HCT116 (cell line): ENCODE data around the gene LZTR1. TPM values are rescaled to one million over a fixed set of nuclear protein-coding genes. Genes with fewer than 3 reads are reported as not detected.

ENCODE experiments used
- ATAC-seq: fragments of 200-7000 bp; cut with Tn5 transposase; 2 replicates; pipeline ENCODE4 v1.9.1; 2020; ENCODE audit warnings: mild to moderate bottlenecking, moderate library complexity
- BruUV-seq: library from RNA; stranded (reverse); fragments of 400-500 nt; replicated peaks from 2 replicates; lab custom pipeline; 2021; lab: Mats Ljungman, UMichigan
- CTCF ChIA-PET: fragments of 300-600 bp; sonication (Branson Sonifier 250); formaldehyde crosslinking; loops from one replicate; lab custom pipeline; 2021; ENCODE audit warnings: antibody characterized with exemption; lab: Charles Lee
- POLR2A ChIA-PET: fragments of 300-600, 350-600 bp; sonication (Branson Sonifier 250); formaldehyde crosslinking; loops from one replicate; lab custom pipeline; 2021; ENCODE audit warnings: antibody characterized with exemption; lab: Charles Lee
- RAD21 ChIA-PET, 2 experiments: fragments of 300-600 bp; sonication (Branson Sonifier 250); formaldehyde crosslinking; loops; one replicate each; lab custom pipeline; 2023; ENCODE audit warnings: low total read pairs in 2 of 2; ENCODE audit not compliant: uncharacterized antibody in 2 of 2, unreplicated experiment in 2 of 2, low non-redundant PET in 1 of 2; lab: Charles Lee
- DNase-seq: peaks from one replicate; pipeline ENCODE4 v3.0.0-alpha.2; 2010; ENCODE audit warnings: low read depth, low spot score
- H2AFZ ChIP-seq: fragments of 200-600 bp; shearing (Covaris generic), sonication (generic); 2 replicates; pipeline ENCODE4 v1.6.1; 2017; ENCODE audit warnings: low read depth, mixed run types, mixed read lengths, antibody characterized with exemption, low read length; ENCODE audit not compliant: poor library complexity, severe bottlenecking
- H3K27ac ChIP-seq: 2 replicates; pipeline ENCODE4 v1.5.1; 2012; ENCODE audit warnings: low read depth, low read length
- H3K27me3 ChIP-seq: fragments of 200-600 bp; sonication (generic); 2 replicates; pipeline ENCODE4 v1.6.1; 2016; ENCODE audit warnings: mixed run types, low read length, mixed read lengths; ENCODE audit not compliant: insufficient read depth
- H3K36me3 ChIP-seq, 2 experiments: fragments of 200-500 bp in 1 of 2; fragments of 200-600 bp in 1 of 2; sonication (Bioruptor generic) in 1 of 2; sonication (generic) in 1 of 2; 2 replicates each; pipeline versions ENCODE4 v1.5.1 to v1.6.1; 2014 to 2016; ENCODE audit warnings: low read length in 2 of 2, inconsistent platforms in 1 of 2, mixed read lengths in 1 of 2, mixed run types in 1 of 2; ENCODE audit not compliant: insufficient read depth in 2 of 2, control insufficient read depth in 1 of 2
- H3K4me1 ChIP-seq, 2 experiments: fragments of 200-600 bp in 1 of 2; sonication (generic) in 1 of 2; 2 replicates each; pipeline versions ENCODE4 v1.5.1 to v1.6.1; 2012 to 2017; ENCODE audit warnings: low read length in 2 of 2, inconsistent platforms in 1 of 2, mild to moderate bottlenecking in 1 of 2, mixed read lengths in 1 of 2, mixed run types in 1 of 2, moderate library complexity in 1 of 2; ENCODE audit not compliant: insufficient read depth in 2 of 2, control insufficient read depth in 1 of 2
- H3K4me2 ChIP-seq: fragments of 200-600 bp; sonication (generic); 2 replicates; pipeline ENCODE4 v1.6.1; 2017; ENCODE audit warnings: mixed run types, low read length, mixed read lengths
- H3K4me3 ChIP-seq, 2 experiments: fragments of 200-600 bp in 1 of 2; sonication (generic) in 1 of 2; replicated peaks in 1 of 2; 2 replicates each; pipeline ENCODE4 v1.5.1; 2011 to 2016; ENCODE audit warnings: low read length in 2 of 2, control low read depth in 1 of 2, low read depth in 1 of 2, mild to moderate bottlenecking in 1 of 2, mixed read lengths in 1 of 2, mixed run types in 1 of 2
- H3K79me2 ChIP-seq: fragments of 200-600 bp; sonication (generic); 2 replicates; pipeline ENCODE4 v1.6.1; 2017; ENCODE audit warnings: mild to moderate bottlenecking, mixed run types, low read length, moderate library complexity, mixed read lengths; ENCODE audit not compliant: insufficient read depth
- H3K9ac ChIP-seq: fragments of 200-600 bp; sonication (generic); 2 replicates; pipeline ENCODE4 v1.6.1; 2016; ENCODE audit warnings: low read length, mixed read lengths
- H3K9me2 ChIP-seq: fragments of 200-600 bp; sonication (generic), shearing (Covaris generic); 2 replicates; pipeline ENCODE4 v1.6.1; 2017; ENCODE audit warnings: mixed run types, mild to moderate bottlenecking, moderate library complexity; ENCODE audit not compliant: insufficient read depth
- H3K9me3 ChIP-seq, 2 experiments: fragments of 200-500 bp in 1 of 2; fragments of 200-600 bp in 1 of 2; sonication (Bioruptor generic) in 1 of 2; sonication (generic) in 1 of 2; 2 replicates each; pipeline ENCODE4 v1.6.1; 2014 to 2017; ENCODE audit warnings: low read length in 2 of 2, mixed read lengths in 2 of 2, inconsistent platforms in 1 of 2, low read depth in 1 of 2, mild to moderate bottlenecking in 1 of 2, mixed run types in 1 of 2, moderate library complexity in 1 of 2; ENCODE audit not compliant: control insufficient read depth in 1 of 2, insufficient read depth in 1 of 2
- H4K20me1 ChIP-seq: fragments of 200-600 bp; sonication (generic), shearing (Covaris generic); 2 replicates; pipeline ENCODE4 v1.6.1; 2017; ENCODE audit warnings: mixed run types, mild to moderate bottlenecking, moderate library complexity; ENCODE audit not compliant: insufficient read depth
- ATF3 ChIP-seq: IDR thresholded peaks from 2 replicates; pipeline ENCODE4 v1.6.1; 2012
- CBX3 ChIP-seq: IDR thresholded peaks from 2 replicates; pipeline ENCODE4 v1.6.1; 2012; ENCODE audit warnings: low read depth
- EGR1 ChIP-seq: IDR thresholded peaks from 2 replicates; pipeline ENCODE4 v1.6.1; 2012; ENCODE audit warnings: low read depth
- EZH2 ChIP-seq: fragments of 200-600 bp; sonication (generic); IDR thresholded peaks from 2 replicates; pipeline ENCODE4 v1.6.1; 2017; ENCODE audit warnings: antibody characterized with exemption, mixed run types
- MAX ChIP-seq: IDR thresholded peaks from 2 replicates; pipeline ENCODE4 v1.6.1; 2012
- REST ChIP-seq: IDR thresholded peaks from 2 replicates; pipeline ENCODE4 v1.6.1; 2012; ENCODE audit warnings: low read depth
- SIN3A ChIP-seq: IDR thresholded peaks from 2 replicates; pipeline ENCODE4 v1.6.1; 2012; ENCODE audit warnings: low read depth
- SRF ChIP-seq: IDR thresholded peaks from 2 replicates; pipeline ENCODE4 v1.6.1; 2012; ENCODE audit warnings: low read depth
- YY1 ChIP-seq: IDR thresholded peaks from 2 replicates; pipeline ENCODE4 v1.6.1; 2011; ENCODE audit warnings: low read length, low read depth, moderate library complexity, mild to moderate bottlenecking; ENCODE audit not compliant: insufficient replicate concordance; ENCODE audit errors: extremely low read depth
- ZFX ChIP-seq: fragments of 450-650 bp; IDR thresholded peaks from 2 replicates; pipeline ENCODE4 v1.6.1; 2017
- intact Hi-C: fragments of 100-400 bp; cut with micrococcal nuclease; formaldehyde crosslinking; loops from 2 replicates; pipeline ENCODE4 v1.10.0; 2022
- total RNA-seq: library from RNA; stranded (reverse); gene quantifications from one replicate; pipeline ENCODE4 v1.2.1, GENCODE V29; 2021; ENCODE audit not compliant: unreplicated experiment
- TF ChIP-seq, protein P1 (sequence below): IDR thresholded peaks from 2 replicates; pipeline ENCODE4 v1.6.1; 2011; ENCODE audit warnings: mild to moderate bottlenecking, low read length, moderate library complexity; ENCODE audit not compliant: insufficient replicate concordance; ENCODE audit errors: extremely low read depth

Gene LZTR1
- total RNA-seq, 1 experiment from 2014 or later, result 56.5 TPM

DNA sequence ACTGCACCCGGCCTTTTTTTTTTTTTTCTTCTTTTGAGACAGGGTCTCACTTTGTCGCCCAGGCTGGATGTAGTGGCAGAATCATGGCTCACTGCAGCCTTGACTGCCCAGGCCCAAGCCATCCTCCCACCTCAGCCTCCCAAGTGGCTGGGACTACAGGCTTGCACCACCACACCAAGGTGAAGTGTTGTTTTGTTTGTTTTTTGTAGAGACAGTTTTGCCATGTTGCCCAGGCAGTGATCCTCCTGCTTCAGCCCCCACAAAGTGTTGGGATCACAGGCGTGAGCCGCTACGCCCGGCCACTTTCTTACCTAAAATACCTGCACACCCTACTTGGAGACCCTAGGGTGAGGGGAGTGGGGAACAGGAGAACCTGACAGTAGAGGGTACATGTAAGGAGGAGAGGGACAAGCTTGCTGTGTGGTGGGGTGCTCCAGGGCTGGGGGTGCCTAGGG is 19.6 kb upstream of the LZTR1 start:
- H3K9me3 ChIP-seq, result no peaks in the 10 kb centered on the region
- no peak for TF ChIP-seq SRF
- no peak for TF ChIP-seq MAX
- no peak for TF ChIP-seq YY1
- no peak for TF ChIP-seq REST
- TF ChIP-seq CBX3, result no peak
- TF ChIP-seq, protein P1, sequence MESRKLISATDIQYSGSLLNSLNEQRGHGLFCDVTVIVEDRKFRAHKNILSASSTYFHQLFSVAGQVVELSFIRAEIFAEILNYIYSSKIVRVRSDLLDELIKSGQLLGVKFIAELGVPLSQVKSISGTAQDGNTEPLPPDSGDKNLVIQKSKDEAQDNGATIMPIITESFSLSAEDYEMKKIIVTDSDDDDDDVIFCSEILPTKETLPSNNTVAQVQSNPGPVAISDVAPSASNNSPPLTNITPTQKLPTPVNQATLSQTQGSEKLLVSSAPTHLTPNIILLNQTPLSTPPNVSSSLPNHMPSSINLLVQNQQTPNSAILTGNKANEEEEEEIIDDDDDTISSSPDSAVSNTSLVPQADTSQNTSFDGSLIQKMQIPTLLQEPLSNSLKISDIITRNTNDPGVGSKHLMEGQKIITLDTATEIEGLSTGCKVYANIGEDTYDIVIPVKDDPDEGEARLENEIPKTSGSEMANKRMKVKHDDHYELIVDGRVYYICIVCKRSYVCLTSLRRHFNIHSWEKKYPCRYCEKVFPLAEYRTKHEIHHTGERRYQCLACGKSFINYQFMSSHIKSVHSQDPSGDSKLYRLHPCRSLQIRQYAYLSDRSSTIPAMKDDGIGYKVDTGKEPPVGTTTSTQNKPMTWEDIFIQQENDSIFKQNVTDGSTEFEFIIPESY, result no peak
- TF ChIP-seq ATF3, result no peak
- no peak for TF ChIP-seq SIN3A
- TF ChIP-seq EZH2, result no peak
- no peak for TF ChIP-seq EGR1
- no peak for TF ChIP-seq ZFX
- no peak overlapping the region for H3K9ac ChIP-seq
- H2AFZ ChIP-seq, result no peak overlapping the region
- H3K36me3 ChIP-seq, result no peaks in the 10 kb centered on the region
- no peaks in the 10 kb centered on the region for H3K79me2 ChIP-seq
- ATAC-seq (no peak), DNase-seq (no peak)
- no peaks in the 10 kb centered on the region for H3K9me2 ChIP-seq
- BruUV-seq, result no TSS peak
- ChIA-PET CTCF (interaction anchor here (0.6 kb wide), 1 partner anchor 916 kb away, joined by 5 read pairs; no protein-coding TSS in a partner anchor), RAD21 (no interaction called here), POLR2A (no interaction called here)
- no peak overlapping the region for H3K4me3 ChIP-seq
- H3K4me2 ChIP-seq, result no peak overlapping the region
- H3K27me3 ChIP-seq, result no peaks in the 10 kb centered on the region
- peaks cover 7 to 19% of the 10 kb centered on the region in 2 experiments for H3K4me1 ChIP-seq
- intact Hi-C loops, result no loop called here
- H4K20me1 ChIP-seq, result no peaks in the 10 kb centered on the region
- H3K27ac ChIP-seq, result no peak overlapping the region
